Measurements from ENCODE around the gene KRT85.

Gene KRT85

DNA sequence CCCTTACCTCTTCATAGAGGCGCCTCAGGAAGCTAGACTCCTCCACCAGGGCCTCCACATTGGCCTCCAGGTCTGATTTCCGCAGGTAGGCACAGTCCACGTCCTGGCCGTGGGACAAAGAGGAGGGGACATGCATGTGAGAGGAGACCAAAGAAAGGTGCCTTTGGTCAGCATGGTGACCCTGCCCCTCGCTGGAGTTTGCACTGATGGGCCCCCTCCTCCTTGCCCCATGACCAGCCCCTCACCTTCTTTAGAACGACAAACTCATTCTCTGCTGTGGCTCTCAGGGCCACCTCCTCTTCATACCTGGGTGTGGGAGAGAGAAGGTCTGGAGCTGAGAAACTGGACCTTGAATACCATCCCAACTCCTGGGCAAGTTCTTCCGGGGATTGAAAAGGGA is 3.2 kb downstream of the KRT85 start:
- Mint-ChIP-seq H3K9me3 (ENCODE audit: low read depth) (no peaks in the 10 kb centered on the region), H3K4me1 (ENCODE audit: low read depth) (peaks cover 9% of the 10 kb centered on the region), H3K27me3 (no peaks in the 10 kb centered on the region), H3K27ac (no peak overlapping the region), H3K4me3 (no peak overlapping the region), H3K36me3 (no peaks in the 10 kb centered on the region)

DNA sequence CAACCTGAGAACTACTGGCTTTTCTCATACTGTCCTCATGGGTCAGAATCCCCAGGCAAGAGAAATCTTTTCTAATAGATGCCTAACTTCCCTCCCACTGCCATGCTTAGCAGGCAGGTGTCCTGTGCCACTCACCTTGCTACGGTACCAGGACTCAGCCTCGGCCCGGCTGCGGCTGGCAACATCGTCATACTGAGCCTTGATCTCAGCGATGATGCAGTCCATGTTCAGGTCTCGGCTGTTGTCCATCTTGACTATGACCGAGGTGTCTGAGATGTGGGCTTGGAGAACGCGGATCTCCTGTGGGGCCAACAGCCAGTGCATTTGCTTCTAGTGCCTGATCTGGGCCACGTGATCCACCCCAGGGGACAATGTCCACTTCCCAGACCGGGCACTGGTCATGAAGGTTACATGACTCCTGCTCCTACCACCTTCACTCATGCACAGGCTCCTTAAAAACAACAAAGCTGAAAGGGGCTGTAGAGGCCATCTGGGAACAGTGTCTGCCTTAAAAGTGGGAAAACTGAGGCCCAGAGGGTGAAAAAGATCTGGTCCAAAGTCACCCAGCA is 4.1 kb downstream of the KRT85 start:
- Mint-ChIP-seq H3K4me1 (ENCODE audit: low read depth) (peaks cover 18% of the 10 kb centered on the region), H3K27me3 (no peaks in the 10 kb centered on the region), H3K9me3 (ENCODE audit: low read depth) (no peaks in the 10 kb centered on the region), H3K4me3 (no peak overlapping the region), H3K36me3 (no peaks in the 10 kb centered on the region), H3K27ac (no peak overlapping the region)

- peaks cover 27% of the 10 kb centered on the region for H3K4me1 Mint-ChIP-seq (ENCODE audit: low read depth)
- H3K36me3 Mint-ChIP-seq, result no peaks in the 10 kb centered on the region
- no peak overlapping the region for H3K4me3 Mint-ChIP-seq
- H3K27ac Mint-ChIP-seq, result no peak overlapping the region
- H3K9me3 Mint-ChIP-seq (ENCODE audit: low read depth), result no peaks in the 10 kb centered on the region
- no peaks in the 10 kb centered on the region for H3K27me3 Mint-ChIP-seq
Measured at GRCh38 chr12:52362118-52362726, 5.1 kb downstream of the KRT85 start.

GRCh38 chr12:52361553-52361952 is 5.7 kb downstream of the KRT85 start:
- no peaks in the 10 kb centered on the region for H3K36me3 Mint-ChIP-seq
- H3K4me3 Mint-ChIP-seq, result no peak overlapping the region
- H3K27me3 Mint-ChIP-seq, result no peaks in the 10 kb centered on the region
- H3K27ac Mint-ChIP-seq, result no peak overlapping the region
- no peaks in the 10 kb centered on the region for H3K9me3 Mint-ChIP-seq (ENCODE audit: low read depth)
- peaks cover 27% of the 10 kb centered on the region for H3K4me1 Mint-ChIP-seq (ENCODE audit: low read depth)

GRCh38 chr12:52360663-52361271 is 6.5 kb downstream of the KRT85 start:
- no peak overlapping the region for H3K4me3 Mint-ChIP-seq
- H3K27me3 Mint-ChIP-seq, result no peaks in the 10 kb centered on the region
- H3K27ac Mint-ChIP-seq, result no peak overlapping the region
- H3K4me1 Mint-ChIP-seq (ENCODE audit: low read depth), result peaks cover 27% of the 10 kb centered on the region
- H3K36me3 Mint-ChIP-seq, result no peaks in the 10 kb centered on the region
- no peaks in the 10 kb centered on the region for H3K9me3 Mint-ChIP-seq (ENCODE audit: low read depth)

DNA sequence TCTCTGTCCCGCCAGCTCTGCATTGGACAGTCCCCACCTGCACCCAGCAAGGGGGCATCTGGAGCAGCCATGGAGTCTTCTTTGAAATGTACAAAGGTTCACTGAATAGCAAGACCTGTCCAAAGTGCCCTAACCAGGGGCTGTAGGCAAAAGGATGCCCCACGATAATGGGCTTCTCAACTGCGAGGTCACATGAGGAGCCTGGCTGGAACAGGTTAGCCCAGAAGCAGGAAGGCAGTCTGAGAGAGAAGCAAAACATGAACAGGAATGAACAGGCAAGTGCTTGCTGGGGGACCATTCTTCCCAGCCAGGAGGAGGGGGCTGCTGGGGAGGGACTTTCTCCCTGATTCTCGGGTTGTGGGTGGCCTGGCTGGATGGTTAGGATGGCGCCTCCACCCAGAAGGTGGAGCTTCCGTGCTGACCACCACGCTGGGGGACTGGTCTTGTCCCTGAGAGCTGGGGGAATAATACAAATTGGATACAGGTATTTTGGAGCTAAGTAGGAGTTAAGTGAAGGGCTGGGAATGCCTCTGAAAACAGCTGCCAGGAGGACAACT is 7.1 kb downstream of the KRT85 start:
- Mint-ChIP-seq H3K4me1 (ENCODE audit: low read depth) (peaks cover 27% of the 10 kb centered on the region), H3K27ac (no peak overlapping the region), H3K9me3 (ENCODE audit: low read depth) (no peaks in the 10 kb centered on the region), H3K36me3 (no peaks in the 10 kb centered on the region), H3K4me3 (no peak overlapping the region), H3K27me3 (no peaks in the 10 kb centered on the region)

GRCh38 chr12:52359621-52360061 is 7.6 kb downstream of the KRT85 start:
- Mint-ChIP-seq H3K27ac (peak overlapping the region; percentile 78), H3K27me3 (no peaks in the 10 kb centered on the region), H3K4me1 (ENCODE audit: low read depth) (peaks cover 27% of the 10 kb centered on the region), H3K9me3 (ENCODE audit: low read depth) (no peaks in the 10 kb centered on the region), H3K36me3 (no peaks in the 10 kb centered on the region), H3K4me3 (no peak overlapping the region)

DNA sequence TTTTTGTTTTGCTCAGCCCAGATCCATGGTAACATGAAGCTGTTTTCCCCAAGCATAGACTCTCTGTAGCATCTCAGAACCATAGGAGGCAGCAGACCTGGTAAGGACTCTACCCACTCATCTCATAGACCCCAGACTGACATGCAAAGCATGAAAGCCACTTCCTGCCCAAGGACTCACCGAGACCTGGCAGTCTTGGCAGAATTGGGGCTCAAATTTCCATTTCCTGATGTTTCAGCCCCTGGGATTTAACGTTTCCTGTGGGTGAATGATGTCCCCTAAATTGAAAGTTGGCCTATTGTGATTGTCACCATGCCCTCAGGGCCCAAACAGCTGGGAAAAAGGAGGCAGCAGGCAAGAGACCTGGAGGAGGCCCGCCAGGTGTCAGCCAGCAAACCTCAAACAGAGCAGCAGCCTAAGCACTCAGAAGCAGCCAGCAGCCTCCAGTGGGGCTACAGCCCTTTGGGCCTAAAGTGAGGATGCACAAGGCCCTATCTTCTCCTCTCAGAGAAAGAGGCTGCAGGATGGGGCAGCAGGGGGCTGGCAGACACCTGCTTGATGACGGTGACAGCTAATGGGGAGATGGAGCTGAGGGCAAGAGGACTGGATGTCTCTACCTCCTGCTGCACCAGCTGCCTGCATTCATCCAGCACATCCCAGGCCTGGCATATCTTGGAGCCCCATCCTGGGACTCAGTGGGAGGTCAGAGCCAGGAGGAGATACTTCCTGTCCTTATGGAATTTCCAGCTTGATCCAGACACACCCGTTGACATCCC is 8.5 kb downstream of the KRT85 start:
- H3K27me3 Mint-ChIP-seq, result no peaks in the 10 kb centered on the region
- H3K36me3 Mint-ChIP-seq, result no peaks in the 10 kb centered on the region
- H3K4me1 Mint-ChIP-seq (ENCODE audit: low read depth), result peaks cover 27% of the 10 kb centered on the region
- H3K4me3 Mint-ChIP-seq, result peak overlapping the region; percentile 30
- H3K9me3 Mint-ChIP-seq (ENCODE audit: low read depth), result no peaks in the 10 kb centered on the region
- peak overlapping the region; percentile 41 for H3K27ac Mint-ChIP-seq

- Mint-ChIP-seq H3K4me3 (no peak overlapping the region), H3K27me3 (peaks cover 3% of the 10 kb centered on the region), H3K9me3 (ENCODE audit: low read depth) (no peaks in the 10 kb centered on the region), H3K4me1 (ENCODE audit: low read depth) (peaks cover 43% of the 10 kb centered on the region), H3K36me3 (no peaks in the 10 kb centered on the region), H3K27ac (no peak overlapping the region)
Measured at GRCh38 chr12:52356762-52357580, 10.3 kb downstream of the KRT85 start.

GRCh38 chr12:52356031-52356761 is 11.1 kb downstream of the KRT85 start:
- Mint-ChIP-seq H3K36me3 (no peaks in the 10 kb centered on the region), H3K9me3 (ENCODE audit: low read depth) (no peaks in the 10 kb centered on the region), H3K27ac (no peak overlapping the region), H3K4me3 (no peak overlapping the region), H3K4me1 (ENCODE audit: low read depth) (peaks cover 47% of the 10 kb centered on the region), H3K27me3 (peaks cover 3% of the 10 kb centered on the region)

GRCh38 chr12:52355176-52355575 is 12.1 kb downstream of the KRT85 start:
- Mint-ChIP-seq H3K4me1 (ENCODE audit: low read depth) (peaks cover 54% of the 10 kb centered on the region), H3K27ac (no peak overlapping the region), H3K27me3 (peaks cover 3% of the 10 kb centered on the region), H3K36me3 (no peaks in the 10 kb centered on the region), H3K9me3 (ENCODE audit: low read depth) (no peaks in the 10 kb centered on the region), H3K4me3 (no peak overlapping the region)

DNA sequence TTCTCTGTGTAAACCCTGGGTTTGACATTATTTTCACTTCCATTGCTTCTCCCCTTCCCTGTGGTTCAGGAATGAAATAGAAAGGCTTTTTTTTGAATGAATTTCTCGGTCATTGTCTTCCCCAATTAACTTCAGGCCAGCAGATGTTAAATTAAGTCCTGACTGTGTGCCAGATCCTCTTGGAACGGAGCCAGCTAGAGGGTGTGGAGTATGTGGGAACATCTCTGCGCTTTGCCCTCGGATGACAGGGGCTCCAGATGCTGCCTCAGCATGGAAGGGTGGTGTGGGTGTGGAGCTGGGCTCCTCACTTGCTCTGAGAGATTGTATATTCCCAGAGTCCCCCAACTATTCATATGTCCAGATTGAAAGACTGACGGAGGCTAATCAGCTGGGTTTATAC is 13.1 kb downstream of the KRT85 start:
- no peak overlapping the region for H3K4me3 Mint-ChIP-seq
- no peak overlapping the region for H3K27ac Mint-ChIP-seq
- H3K27me3 Mint-ChIP-seq, result peaks cover 3% of the 10 kb centered on the region
- peaks cover 47% of the 10 kb centered on the region for H3K4me1 Mint-ChIP-seq (ENCODE audit: low read depth)
- no peaks in the 10 kb centered on the region for H3K36me3 Mint-ChIP-seq
- H3K9me3 Mint-ChIP-seq (ENCODE audit: low read depth), result no peaks in the 10 kb centered on the region

- no peak overlapping the region for H3K27ac Mint-ChIP-seq
- no peaks in the 10 kb centered on the region for H3K9me3 Mint-ChIP-seq (ENCODE audit: low read depth)
- H3K4me1 Mint-ChIP-seq (ENCODE audit: low read depth), result peaks cover 43% of the 10 kb centered on the region
- H3K36me3 Mint-ChIP-seq, result no peaks in the 10 kb centered on the region
- no peak overlapping the region for H3K4me3 Mint-ChIP-seq
- peaks cover 3% of the 10 kb centered on the region for H3K27me3 Mint-ChIP-seq
Measured at GRCh38 chr12:52353766-52354165, 13.5 kb downstream of the KRT85 start.

DNA sequence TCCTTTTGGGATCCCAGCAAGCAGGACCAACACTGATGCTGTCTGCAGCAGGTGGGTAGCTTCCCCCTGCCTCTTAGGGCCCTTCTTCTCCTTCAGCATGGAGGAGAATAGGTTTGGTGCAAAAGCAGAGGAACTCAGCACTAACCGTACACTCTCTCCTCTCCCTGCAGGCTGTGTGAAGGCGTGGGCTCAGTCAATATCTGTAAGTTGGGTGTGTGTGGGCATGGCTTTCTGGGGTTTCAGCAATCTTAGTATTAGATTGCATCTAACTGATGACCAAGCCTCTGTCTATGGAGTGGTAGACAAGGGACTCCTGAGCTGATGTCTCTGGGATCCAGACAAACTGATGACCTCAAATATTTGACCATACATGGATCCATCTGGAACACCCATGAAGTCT is 14.3 kb downstream of the KRT85 start:
- Mint-ChIP-seq H3K27ac (no peak overlapping the region), H3K4me1 (ENCODE audit: low read depth) (peaks cover 35% of the 10 kb centered on the region), H3K4me3 (peak overlapping the region; percentile 27), H3K27me3 (peaks cover 3% of the 10 kb centered on the region), H3K36me3 (no peaks in the 10 kb centered on the region), H3K9me3 (ENCODE audit: low read depth) (no peaks in the 10 kb centered on the region)
